Activated CD8-positive, alpha-beta memory T cell treated with anti-CD3 and anti-CD28 coated beads, Interleukin-2, amount 50 U/mL, for 24 hours (primary cell): ENCODE measurements around the gene KRT27.
"Not testable (repeated sequence)": the region's sequence is repeated elsewhere in the genome, so short reads cannot be mapped to it uniquely, and the experiment has no call there.

ENCODE experiments used
- DNase-seq: peaks from one replicate; pipeline ENCODE4 v3.0.0-alpha.2; 2020; ENCODE audit errors: extremely low read depth

Gene KRT27

GRCh38 chr17:40755231-40755630, 27.1 kb downstream of the KRT27 start, which contains the start of gene KRT25:
TSS of gene KRT25 (minus strand) at chr17:40755331. CDS start at chr17:40755271, 60 bp downstream.
- no peak for DNase-seq

GRCh38 chr17:40753804-40754203, 28.5 kb downstream of the KRT27 start:
- DNase-seq = no peak

DNA sequence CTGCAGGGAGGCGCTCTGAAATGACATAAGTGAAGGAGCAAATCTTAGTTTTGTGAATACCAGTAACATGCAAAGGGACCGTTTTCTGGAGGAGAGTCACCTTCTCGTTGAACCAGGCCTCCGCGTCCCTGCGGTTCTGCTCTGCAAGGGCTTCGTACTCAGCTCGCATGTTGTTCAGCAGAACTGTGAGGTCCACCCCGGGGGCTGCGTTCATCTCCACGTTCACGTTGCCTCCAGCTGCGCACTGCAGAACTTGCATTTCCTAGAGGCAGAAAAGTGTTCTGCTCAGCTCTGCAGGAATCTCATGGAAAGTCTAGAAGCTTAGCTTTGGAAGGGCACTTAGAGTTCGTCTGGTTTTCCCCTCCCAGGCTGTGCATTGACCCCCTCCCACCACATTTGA, 31.3 kb downstream of the KRT27 start:
- no peak for DNase-seq

DNA sequence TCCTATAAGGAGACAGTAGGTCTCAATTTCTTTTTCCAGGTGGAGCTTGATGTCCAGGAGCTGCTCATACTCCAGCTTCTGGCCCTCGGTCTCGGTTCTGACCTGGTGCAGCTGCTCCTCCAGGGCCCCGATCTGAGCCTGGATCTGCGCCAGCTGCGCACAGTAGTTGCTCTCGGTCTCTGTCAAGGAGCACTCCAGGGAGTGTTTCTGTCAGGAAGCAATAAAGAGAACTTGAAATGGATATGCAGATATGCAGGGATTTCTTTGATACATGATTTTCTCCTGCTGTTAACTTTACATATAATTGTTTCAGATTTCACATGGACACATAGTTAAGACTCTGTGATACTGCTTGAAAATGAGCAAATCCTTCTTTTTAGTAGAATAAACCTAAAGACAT, 32.0 kb downstream of the KRT27 start:
- no peak for DNase-seq

GRCh38 chr17:40748666-40749065, 33.7 kb downstream of the KRT27 start:
- DNase-seq = not testable (repeated sequence)

GRCh38 chr17:40738553-40738952, 43.8 kb downstream of the KRT27 start:
- no peak for DNase-seq

DNA sequence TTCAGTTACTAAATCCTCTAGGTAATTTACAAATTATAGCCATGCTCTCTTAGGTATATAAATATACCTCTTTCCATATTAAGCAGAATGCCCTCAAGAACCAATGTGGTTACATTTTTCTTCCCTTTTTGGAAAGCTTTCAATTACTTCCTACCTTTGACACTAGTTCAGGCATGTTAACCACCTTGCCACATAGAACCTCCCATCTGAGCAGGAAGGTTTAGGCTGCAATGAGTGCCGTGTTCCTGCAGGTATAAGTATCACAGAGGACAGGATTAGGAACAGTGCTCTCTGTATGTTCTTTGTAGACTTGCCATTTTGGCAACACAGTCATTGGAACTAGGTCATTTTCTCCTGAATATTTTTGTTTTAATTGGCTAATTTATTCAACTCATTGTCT, 47.3 kb downstream of the KRT27 start:
- no peak for DNase-seq

- DNase-seq = no peak
Measured at GRCh38 chr17:40734018-40734417, 48.3 kb downstream of the KRT27 start.

GRCh38 chr17:40730970-40731369, 51.4 kb downstream of the KRT27 start:
- no peak for DNase-seq

GRCh38 chr17:40727447-40728231, 54.7 kb downstream of the KRT27 start:
- no peak for DNase-seq

DNA sequence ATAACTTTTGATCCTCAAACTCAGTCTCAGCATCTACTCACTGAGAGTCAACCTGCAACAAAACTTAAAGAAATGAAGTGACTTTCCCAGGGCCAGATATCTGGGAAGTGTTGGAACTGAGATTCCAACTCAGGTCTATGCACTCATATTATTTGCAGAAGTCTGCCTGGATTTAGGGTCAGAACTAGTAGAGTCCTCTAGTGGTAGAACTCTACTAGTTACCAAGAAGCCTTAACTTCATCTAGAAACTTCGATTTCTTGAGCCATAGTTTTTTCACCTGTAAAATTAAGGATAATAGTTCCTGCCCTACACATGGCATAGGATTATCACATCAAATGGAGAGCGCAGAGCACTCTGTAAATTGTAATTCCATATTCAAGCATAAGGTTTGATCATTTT, 55.4 kb downstream of the KRT27 start:
- DNase-seq = no peak
